Spleen (tissue), 7 donors: ENCODE results near the gene PANX2.

ENCODE experiments used
- POLR2A ChIP-seq, 3 donors: fragments of 450-650 bp; IDR thresholded peaks; one replicate each; pipeline ENCODE4 v1.5.1; 2017; ENCODE audit warnings: antibody characterized with exemption in 3 of 3, mild to moderate bottlenecking in 1 of 3
- POLR2AphosphoS5 ChIP-seq, 3 donors: sonication (generic); formaldehyde crosslinking; IDR thresholded peaks; one replicate each; pipeline ENCODE4 v1.5.1; 2017; ENCODE audit warnings: antibody characterized with exemption in 3 of 3
- TF ChIP-seq, protein P1 (sequence below), 11 experiments: fragments of 200-600 bp in 7 of 11; fragments of 450-650 bp in 4 of 11; sonication (generic) in 4 of 11; IDR thresholded peaks in 8 of 11; conservative IDR thresholded peaks in 3 of 11; 1 replicate in 7 of 11; 2 replicates in 4 of 11; pipeline versions ENCODE4 v1.4.0 to v1.8.0; 2016 to 2021; ENCODE audit warnings: antibody characterized with exemption in 11 of 11, inconsistent platforms in 4 of 11, mild to moderate bottlenecking in 1 of 11
- donor health status: DM: no; HTN: no; CAD: no; lungs with moderate emphysema.
- donor health status: DM: no; HTN: no; CAD: no.
- donor health status: DM: no; HTN: no; CAD: no.

DNA sequence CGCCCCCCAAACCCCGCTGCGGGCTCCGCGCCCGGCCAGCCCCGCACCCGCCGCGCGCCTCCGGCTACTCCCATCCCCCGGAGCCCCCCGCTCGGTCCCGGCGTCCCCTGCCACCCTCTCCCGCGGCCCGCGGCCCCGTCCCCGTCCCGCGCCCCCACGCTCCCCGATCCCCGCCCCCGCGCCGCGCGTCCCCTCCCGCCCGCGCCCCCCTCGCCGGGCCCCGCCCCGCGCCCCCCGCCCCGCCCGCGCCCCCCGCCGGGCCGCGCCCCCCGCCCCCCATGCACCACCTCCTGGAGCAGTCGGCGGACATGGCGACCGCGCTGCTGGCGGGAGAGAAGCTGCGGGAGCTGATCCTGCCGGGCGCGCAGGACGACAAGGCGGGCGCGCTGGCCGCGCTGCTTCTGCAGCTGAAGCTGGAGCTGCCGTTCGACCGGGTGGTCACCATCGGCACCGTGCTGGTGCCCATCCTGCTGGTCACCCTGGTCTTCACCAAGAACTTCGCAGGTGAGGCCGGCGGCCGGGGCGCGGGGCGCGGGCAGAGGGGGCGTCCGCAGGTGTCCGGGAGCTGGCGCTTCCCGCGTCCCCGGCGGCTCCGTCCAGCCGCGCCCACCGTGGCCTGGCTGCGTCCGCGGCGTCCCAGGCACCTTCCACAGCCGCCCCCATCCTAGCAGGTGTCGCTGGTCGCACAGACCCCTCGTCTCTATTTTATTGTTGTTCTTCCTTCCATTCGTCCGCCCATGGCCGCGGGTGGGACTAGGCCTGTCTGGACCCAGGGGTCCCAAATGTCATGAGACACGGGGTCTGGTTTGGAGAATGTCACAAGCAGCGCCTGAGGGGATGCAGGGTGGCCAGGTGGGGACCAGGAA is at the start of gene PANX2:
- TF ChIP-seq, protein P1, sequence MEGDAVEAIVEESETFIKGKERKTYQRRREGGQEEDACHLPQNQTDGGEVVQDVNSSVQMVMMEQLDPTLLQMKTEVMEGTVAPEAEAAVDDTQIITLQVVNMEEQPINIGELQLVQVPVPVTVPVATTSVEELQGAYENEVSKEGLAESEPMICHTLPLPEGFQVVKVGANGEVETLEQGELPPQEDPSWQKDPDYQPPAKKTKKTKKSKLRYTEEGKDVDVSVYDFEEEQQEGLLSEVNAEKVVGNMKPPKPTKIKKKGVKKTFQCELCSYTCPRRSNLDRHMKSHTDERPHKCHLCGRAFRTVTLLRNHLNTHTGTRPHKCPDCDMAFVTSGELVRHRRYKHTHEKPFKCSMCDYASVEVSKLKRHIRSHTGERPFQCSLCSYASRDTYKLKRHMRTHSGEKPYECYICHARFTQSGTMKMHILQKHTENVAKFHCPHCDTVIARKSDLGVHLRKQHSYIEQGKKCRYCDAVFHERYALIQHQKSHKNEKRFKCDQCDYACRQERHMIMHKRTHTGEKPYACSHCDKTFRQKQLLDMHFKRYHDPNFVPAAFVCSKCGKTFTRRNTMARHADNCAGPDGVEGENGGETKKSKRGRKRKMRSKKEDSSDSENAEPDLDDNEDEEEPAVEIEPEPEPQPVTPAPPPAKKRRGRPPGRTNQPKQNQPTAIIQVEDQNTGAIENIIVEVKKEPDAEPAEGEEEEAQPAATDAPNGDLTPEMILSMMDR (IDR thresholded peaks at IDR 0.05 in 8 of 11, conservative IDR thresholded peaks at IDR 0.05 in 3 of 11), result no peak
- TF ChIP-seq POLR2AphosphoS5 (IDR thresholded peaks at IDR 0.05), result no peak
- no peak for TF ChIP-seq POLR2A (IDR thresholded peaks at IDR 0.05)
